ENCODE measurements around the gene DSCAML1.

DNA sequence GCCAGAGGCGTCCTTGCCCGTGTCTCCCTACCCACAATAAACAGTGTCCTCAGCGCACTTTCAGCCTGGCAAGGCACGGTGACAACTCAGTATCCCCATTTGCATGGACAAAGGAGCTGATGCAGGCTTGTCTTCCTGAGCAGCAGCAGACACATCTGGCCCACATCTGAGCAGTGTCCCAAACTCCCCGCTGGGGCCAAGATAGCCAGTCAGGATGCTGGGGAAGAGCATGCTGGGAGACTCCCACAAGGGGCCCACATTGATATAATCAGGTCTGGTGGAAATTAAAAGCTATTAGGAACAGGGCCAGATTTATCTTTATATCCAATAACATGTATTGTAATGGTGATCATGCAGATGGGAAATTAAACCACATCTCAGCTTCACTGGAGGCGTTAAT lies 24.7 kb downstream of the DSCAML1 start:
- TF ChIP-seq, protein P1, sequence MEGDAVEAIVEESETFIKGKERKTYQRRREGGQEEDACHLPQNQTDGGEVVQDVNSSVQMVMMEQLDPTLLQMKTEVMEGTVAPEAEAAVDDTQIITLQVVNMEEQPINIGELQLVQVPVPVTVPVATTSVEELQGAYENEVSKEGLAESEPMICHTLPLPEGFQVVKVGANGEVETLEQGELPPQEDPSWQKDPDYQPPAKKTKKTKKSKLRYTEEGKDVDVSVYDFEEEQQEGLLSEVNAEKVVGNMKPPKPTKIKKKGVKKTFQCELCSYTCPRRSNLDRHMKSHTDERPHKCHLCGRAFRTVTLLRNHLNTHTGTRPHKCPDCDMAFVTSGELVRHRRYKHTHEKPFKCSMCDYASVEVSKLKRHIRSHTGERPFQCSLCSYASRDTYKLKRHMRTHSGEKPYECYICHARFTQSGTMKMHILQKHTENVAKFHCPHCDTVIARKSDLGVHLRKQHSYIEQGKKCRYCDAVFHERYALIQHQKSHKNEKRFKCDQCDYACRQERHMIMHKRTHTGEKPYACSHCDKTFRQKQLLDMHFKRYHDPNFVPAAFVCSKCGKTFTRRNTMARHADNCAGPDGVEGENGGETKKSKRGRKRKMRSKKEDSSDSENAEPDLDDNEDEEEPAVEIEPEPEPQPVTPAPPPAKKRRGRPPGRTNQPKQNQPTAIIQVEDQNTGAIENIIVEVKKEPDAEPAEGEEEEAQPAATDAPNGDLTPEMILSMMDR (IDR thresholded peaks at IDR 0.05 in 2 of 3, conservative IDR thresholded peaks at IDR 0.05 in 1 of 3; ENCODE audit: control insufficient read depth in 2 of 3, extremely low read depth in 1 of 3, insufficient read depth in 1 of 3, low read depth in 3 of 3, low read length in 3 of 3), result no peak
- TF ChIP-seq SMC3 (IDR thresholded peaks at IDR 0.05; ENCODE audit: borderline replicate concordance, low read length) (no peak), LARP7 (IDR thresholded peaks at IDR 0.05) (no peak), TAF1 (IDR thresholded peaks at IDR 0.05; ENCODE audit: borderline replicate concordance, low read depth, low read length) (no peak), EZH2 (IDR thresholded peaks at IDR 0.05; ENCODE audit: borderline replicate concordance, control insufficient read depth, low read depth, low read length) (no peak)

All from GM12878 (cell line).